Measurements from ENCODE around the gene NRG3. TPM values are rescaled to one million over a fixed set of nuclear protein-coding genes. Genes with fewer than 3 reads are reported as not detected.

NRG3 gene
- 7.7 TPM for polyA plus RNA-seq (2012; ENCODE audit: insufficient read depth, insufficient read length, low read depth)

DNA sequence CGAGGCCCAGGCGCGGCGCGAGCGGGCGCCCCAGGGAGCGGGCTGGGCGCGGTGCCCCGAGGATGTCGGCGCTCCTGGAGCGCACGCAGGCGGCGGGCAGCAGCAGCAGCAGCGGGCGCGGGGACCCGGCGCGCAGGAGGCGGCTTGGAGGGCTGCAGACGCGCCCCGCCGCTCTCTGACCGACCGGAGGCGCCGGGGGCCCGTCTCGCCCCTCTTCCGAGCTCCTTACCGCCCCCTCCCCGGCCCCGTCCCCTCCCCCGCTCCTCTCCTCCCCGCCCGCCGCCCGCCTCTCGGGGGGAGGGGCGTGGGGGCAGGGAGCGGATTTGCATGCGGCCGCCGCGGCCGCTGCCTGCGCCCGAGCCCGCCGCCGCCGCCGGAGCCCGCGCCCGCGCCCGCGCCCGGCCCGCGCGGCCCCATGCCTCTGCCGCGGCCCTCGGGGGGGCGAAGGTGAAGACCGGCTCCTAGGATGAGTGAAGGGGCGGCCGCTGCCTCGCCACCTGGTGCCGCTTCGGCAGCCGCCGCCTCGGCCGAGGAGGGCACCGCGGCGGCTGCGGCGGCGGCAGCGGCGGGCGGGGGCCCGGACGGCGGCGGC is at the start of gene NRG3:
NRG3 (plus strand) TSS at position 320 of the 592 bp plus-strand sequence.
- H3K4me3 ChIP-seq (ENCODE audit: low read depth, low read length), result peak within 1 kb of the TSS; percentile 28
- DNase-seq, result peak; percentile 41
- H3K36me3 ChIP-seq, result no peaks in the 10 kb centered on the region
- TF ChIP-seq, protein P1, sequence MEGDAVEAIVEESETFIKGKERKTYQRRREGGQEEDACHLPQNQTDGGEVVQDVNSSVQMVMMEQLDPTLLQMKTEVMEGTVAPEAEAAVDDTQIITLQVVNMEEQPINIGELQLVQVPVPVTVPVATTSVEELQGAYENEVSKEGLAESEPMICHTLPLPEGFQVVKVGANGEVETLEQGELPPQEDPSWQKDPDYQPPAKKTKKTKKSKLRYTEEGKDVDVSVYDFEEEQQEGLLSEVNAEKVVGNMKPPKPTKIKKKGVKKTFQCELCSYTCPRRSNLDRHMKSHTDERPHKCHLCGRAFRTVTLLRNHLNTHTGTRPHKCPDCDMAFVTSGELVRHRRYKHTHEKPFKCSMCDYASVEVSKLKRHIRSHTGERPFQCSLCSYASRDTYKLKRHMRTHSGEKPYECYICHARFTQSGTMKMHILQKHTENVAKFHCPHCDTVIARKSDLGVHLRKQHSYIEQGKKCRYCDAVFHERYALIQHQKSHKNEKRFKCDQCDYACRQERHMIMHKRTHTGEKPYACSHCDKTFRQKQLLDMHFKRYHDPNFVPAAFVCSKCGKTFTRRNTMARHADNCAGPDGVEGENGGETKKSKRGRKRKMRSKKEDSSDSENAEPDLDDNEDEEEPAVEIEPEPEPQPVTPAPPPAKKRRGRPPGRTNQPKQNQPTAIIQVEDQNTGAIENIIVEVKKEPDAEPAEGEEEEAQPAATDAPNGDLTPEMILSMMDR (IDR thresholded peaks at IDR 0.05; ENCODE audit: low read depth, low read length), result no peak
- H3K27me3 ChIP-seq, result peaks cover 65% of the 10 kb centered on the region
- no peaks in the 10 kb centered on the region for H3K4me1 ChIP-seq
- no peaks in the 10 kb centered on the region for H3K9me3 ChIP-seq

DNA sequence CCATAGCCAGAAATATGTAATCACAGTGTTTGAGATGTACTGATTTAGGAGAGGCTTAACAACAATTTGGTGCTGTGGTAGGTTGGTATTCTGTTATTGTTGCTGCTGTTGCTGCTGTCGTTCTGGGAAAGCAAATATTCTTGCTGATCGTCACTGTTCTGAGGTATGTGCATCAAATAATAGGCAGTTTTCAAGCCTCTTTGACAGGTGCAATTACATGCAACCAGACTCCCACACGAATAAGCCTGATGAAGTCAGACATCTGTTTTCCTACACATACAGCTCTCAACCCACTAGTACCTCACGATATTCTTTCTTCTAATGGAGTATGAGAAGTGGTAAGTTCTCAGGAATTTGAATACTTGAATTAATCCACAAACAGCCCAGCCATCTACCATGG is 46.7 kb upstream of the NRG3 start:
- no peaks in the 10 kb centered on the region for H3K27me3 ChIP-seq
- H3K9me3 ChIP-seq, result no peaks in the 10 kb centered on the region
- DNase-seq, result no peak
- no peak overlapping the region for H3K4me3 ChIP-seq (ENCODE audit: low read depth, low read length)
- no peaks in the 10 kb centered on the region for H3K4me1 ChIP-seq
- H3K36me3 ChIP-seq, result no peaks in the 10 kb centered on the region
- TF ChIP-seq, protein P1 (IDR thresholded peaks at IDR 0.05; ENCODE audit: low read depth, low read length), result no peak

DNA sequence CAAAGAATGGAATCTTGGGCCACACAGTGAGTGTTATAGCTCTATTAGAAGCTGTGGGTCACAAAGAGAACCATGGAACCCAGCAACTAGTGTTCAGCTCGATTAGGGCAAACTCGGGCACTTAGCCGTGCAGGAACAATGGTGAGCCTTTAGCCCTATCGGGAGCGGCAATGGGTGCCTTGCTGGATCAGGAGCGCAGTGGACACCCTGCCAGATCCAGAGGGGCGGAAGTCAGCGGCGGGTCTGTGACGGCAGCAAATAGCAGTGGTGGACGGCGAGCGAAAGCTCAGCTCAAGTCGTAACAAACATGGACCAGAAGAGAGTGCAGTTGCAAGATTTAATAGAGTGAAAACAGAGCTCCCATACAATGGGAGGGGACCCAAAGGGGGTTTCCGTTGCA is 43.9 kb upstream of the NRG3 start:
- Histone ChIP-seq H3K27me3 (no peaks in the 10 kb centered on the region), H3K4me3 (ENCODE audit: low read depth, low read length) (no peak overlapping the region), H3K36me3 (no peaks in the 10 kb centered on the region), H3K9me3 (no peaks in the 10 kb centered on the region), H3K4me1 (no peaks in the 10 kb centered on the region)
- TF ChIP-seq, protein P1 (IDR thresholded peaks at IDR 0.05; ENCODE audit: low read depth, low read length), result no peak
- no peak for DNase-seq

- no peak for DNase-seq
- TF ChIP-seq, protein P1 (IDR thresholded peaks at IDR 0.05; ENCODE audit: low read depth, low read length), result peak; percentile 57
- no peaks in the 10 kb centered on the region for H3K27me3 ChIP-seq
- no peaks in the 10 kb centered on the region for H3K4me1 ChIP-seq
- H3K4me3 ChIP-seq (ENCODE audit: low read depth, low read length), result no peak overlapping the region
- no peaks in the 10 kb centered on the region for H3K9me3 ChIP-seq
- no peaks in the 10 kb centered on the region for H3K36me3 ChIP-seq
Observed at GRCh38 chr10:81838950-81839349, 36.0 kb upstream of the NRG3 start.

GRCh38 chr10:81843042-81843441 is 32.0 kb upstream of the NRG3 start:
- Histone ChIP-seq H3K4me1 (no peaks in the 10 kb centered on the region), H3K9me3 (no peaks in the 10 kb centered on the region), H3K36me3 (no peaks in the 10 kb centered on the region), H3K27me3 (no peaks in the 10 kb centered on the region), H3K4me3 (ENCODE audit: low read depth, low read length) (no peak overlapping the region)
- TF ChIP-seq, protein P1 (IDR thresholded peaks at IDR 0.05; ENCODE audit: low read depth, low read length), result peak; percentile 38; the same call in 1 of the 2 replicates
- no peak for DNase-seq

- TF ChIP-seq, protein P1 (IDR thresholded peaks at IDR 0.05; ENCODE audit: low read depth, low read length), result no peak
Observed at GRCh38 chr10:81847675-81848074, 27.3 kb upstream of the NRG3 start.

More at GRCh38 chr10:81847675-81848074, 27.3 kb upstream of the NRG3 start:
- H3K27me3 ChIP-seq, result no peaks in the 10 kb centered on the region
- no peaks in the 10 kb centered on the region for H3K36me3 ChIP-seq
- H3K4me1 ChIP-seq, result no peaks in the 10 kb centered on the region
- DNase-seq, result no peak
- no peak overlapping the region for H3K4me3 ChIP-seq (ENCODE audit: low read depth, low read length)
- no peaks in the 10 kb centered on the region for H3K9me3 ChIP-seq

Measured in BE2C (cell line).